H1 (cell line): ENCODE results near the gene ZHX3.

ENCODE experiments used
- CHD2 ChIP-seq: IDR thresholded peaks from 2 replicates; pipeline ENCODE4 v1.6.1; 2012; ENCODE audit warnings: low read length, improper control_type of control experiment
- CTCF ChIP-seq, 3 experiments: IDR thresholded peaks; 1 replicate in 2 of 3; 2 replicates in 1 of 3; pipeline versions ENCODE4 v1.5.1 to v1.6.1; 2011; ENCODE audit warnings: low read length in 3 of 3, mild to moderate bottlenecking in 3 of 3, inconsistent platforms in 2 of 3, low read depth in 1 of 3, moderate library complexity in 1 of 3; ENCODE audit not compliant: insufficient read depth in 1 of 3; ENCODE audit errors: control extremely low read depth in 1 of 3
- POLR2AphosphoS5 ChIP-seq: IDR thresholded peaks from 2 replicates; pipeline ENCODE4 v1.6.1; 2011; ENCODE audit warnings: low read depth, low read length
- RAD21 ChIP-seq, 2 experiments: IDR thresholded peaks in 1 of 2; conservative IDR thresholded peaks in 1 of 2; 2 replicates each; pipeline ENCODE4 v1.6.1; 2011; ENCODE audit warnings: low read depth in 2 of 2, low read length in 2 of 2, improper control_type of control experiment in 1 of 2, inconsistent platforms in 1 of 2, mild to moderate bottlenecking in 1 of 2, moderate library complexity in 1 of 2
- TEAD4 ChIP-seq: IDR thresholded peaks from 2 replicates; pipeline ENCODE4 v1.6.1; 2012; ENCODE audit warnings: low read depth, low read length, inconsistent platforms, mixed read lengths
- YY1 ChIP-seq: IDR thresholded peaks from 2 replicates; pipeline ENCODE4 v1.6.1; 2011; ENCODE audit warnings: low read depth, mild to moderate bottlenecking, low read length
- ZNF274 ChIP-seq: IDR thresholded peaks from 2 replicates; pipeline ENCODE4 v1.7.0; 2012; ENCODE audit warnings: low read length, borderline replicate concordance; ENCODE audit errors: extremely low read depth

GRCh38 chr20:41259309-41259708, 58.2 kb downstream of the ZHX3 start:
- TF ChIP-seq CTCF (IDR thresholded peaks at IDR 0.05; ENCODE audit: control extremely low read depth in 1 of 3, insufficient read depth in 1 of 3, low read depth in 1 of 3, low read length in 3 of 3) (no peak), CHD2 (no peak), POLR2AphosphoS5 (no peak), YY1 (no peak), TEAD4 (no peak), RAD21 (IDR thresholded peaks at IDR 0.05 in 1 of 2, conservative IDR thresholded peaks at IDR 0.05 in 1 of 2; ENCODE audit: low read depth in 2 of 2, low read length in 2 of 2) (no peak), ZNF274 (no peak)
